SK-N-MC (cell line): ENCODE measurements around the gene BHLHE23.

Experiments used
- DNase-seq: peaks from one replicate; pipeline ENCODE4 v3.0.0-alpha.2; 2011; ENCODE audit warnings: low read depth, low spot score
- H3K27ac ChIP-seq: fragments of 200-600 bp; sonication (generic); 2 replicates; pipeline ENCODE4 v1.5.1; 2016; ENCODE audit warnings: mixed run types
- H3K36me3 ChIP-seq: fragments of 200-600 bp; sonication (generic); 2 replicates; pipeline ENCODE4 v1.6.1; 2017; ENCODE audit warnings: antibody characterized with exemption, low read length, mixed read lengths; ENCODE audit not compliant: insufficient read depth
- H3K4me3 ChIP-seq: fragments of 200-600 bp; sonication (generic); 2 replicates; pipeline ENCODE4 v1.5.1; 2016
- H3K9ac ChIP-seq: fragments of 200-600 bp; sonication (generic); 2 replicates; pipeline ENCODE4 v1.8.0; 2017; ENCODE audit warnings: mixed run types, mixed read lengths; ENCODE audit not compliant: insufficient read length
- H3K9me3 ChIP-seq: fragments of 200-600 bp; sonication (generic); 2 replicates; pipeline ENCODE4 v1.6.1; 2017; ENCODE audit warnings: low read depth, mild to moderate bottlenecking, antibody characterized with exemption, low read length, moderate library complexity, mixed read lengths
- EZH2 ChIP-seq: fragments of 200-600 bp; sonication (generic); IDR thresholded peaks from one replicate; pipeline ENCODE4 v1.6.1; 2017; ENCODE audit warnings: antibody characterized with exemption
- FOXP2 ChIP-seq: optimal IDR thresholded peaks from 2 replicates; pipeline ENCODE3; 2011; ENCODE audit warnings: mild to moderate bottlenecking, moderate library complexity; ENCODE audit not compliant: insufficient read depth; ENCODE audit errors: extremely low read length, control extremely low read depth
- POLR2AphosphoS5 ChIP-seq: IDR thresholded peaks from 2 replicates; pipeline ENCODE4 v1.6.1; 2012; ENCODE audit warnings: mild to moderate bottlenecking, low read depth, low read length, borderline replicate concordance

BHLHE23 gene

DNA sequence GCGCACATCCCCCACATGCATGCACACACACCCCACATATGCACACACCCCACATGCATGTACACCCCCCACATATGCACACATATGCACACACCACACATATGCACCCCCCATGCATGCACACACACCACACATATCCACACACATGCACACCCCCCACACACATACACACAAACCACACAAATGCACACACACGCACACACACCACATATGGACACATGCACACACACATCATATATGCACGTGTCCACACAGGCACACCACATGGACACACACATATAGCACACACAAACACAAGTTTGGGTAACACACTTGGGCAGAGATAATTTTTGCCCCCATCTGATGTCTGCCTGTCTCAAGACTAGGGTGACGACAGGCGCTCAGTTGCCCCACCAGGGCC is 8.3 kb downstream of the BHLHE23 start:
- Histone ChIP-seq H3K9ac (no peak overlapping the region), H3K36me3 (no peaks in the 10 kb centered on the region), H3K27ac (no peak overlapping the region), H3K4me3 (no peak overlapping the region), H3K9me3 (no peaks in the 10 kb centered on the region)
- no peak for DNase-seq
- TF ChIP-seq EZH2 (no peak), FOXP2 (no peak), POLR2AphosphoS5 (no peak)

DNA sequence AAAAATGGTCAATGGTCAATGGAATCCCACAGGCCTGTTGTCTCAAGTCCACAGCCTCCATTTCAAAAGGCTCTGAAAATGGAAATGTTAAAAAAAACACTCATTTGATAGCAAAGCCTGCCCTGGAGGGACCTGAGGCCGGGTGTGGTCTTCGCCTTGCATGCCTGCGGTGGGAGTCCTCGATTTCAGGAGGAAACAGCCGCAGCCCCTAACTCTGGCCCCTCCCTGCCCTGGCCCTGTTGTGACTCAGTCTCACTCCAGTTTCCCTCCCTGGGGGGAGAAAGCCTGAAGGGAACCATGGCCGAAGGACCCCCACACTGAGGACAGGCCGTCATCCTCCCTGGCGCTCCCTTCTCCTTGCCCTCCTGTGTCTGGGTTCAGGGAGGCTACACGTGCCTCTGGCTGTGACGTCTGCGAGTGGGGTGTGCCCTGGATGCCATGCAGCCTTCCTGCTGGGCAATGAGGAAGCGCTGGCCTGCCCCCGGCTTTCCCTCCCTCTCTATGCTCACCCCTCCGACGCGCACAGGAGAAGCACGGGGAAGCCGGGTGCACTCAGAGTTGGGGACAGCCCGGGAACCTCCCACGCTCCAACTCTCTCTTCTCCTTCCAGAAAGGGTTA is 9.2 kb downstream of the BHLHE23 start:
- Histone ChIP-seq H3K9ac (no peak overlapping the region), H3K9me3 (no peaks in the 10 kb centered on the region), H3K27ac (no peak overlapping the region), H3K36me3 (no peaks in the 10 kb centered on the region), H3K4me3 (no peak overlapping the region)
- DNase-seq, result no peak
- TF ChIP-seq EZH2, result no peak
- no peak for TF ChIP-seq FOXP2
- no peak for TF ChIP-seq POLR2AphosphoS5

GRCh38 chr20:62996596-62996982 is 10.2 kb downstream of the BHLHE23 start:
- TF ChIP-seq EZH2 (no peak), FOXP2 (no peak), POLR2AphosphoS5 (no peak)
- no peak for DNase-seq
- Histone ChIP-seq H3K9me3 (no peaks in the 10 kb centered on the region), H3K9ac (no peak overlapping the region), H3K36me3 (no peaks in the 10 kb centered on the region), H3K4me3 (no peak overlapping the region), H3K27ac (no peak overlapping the region)

DNA sequence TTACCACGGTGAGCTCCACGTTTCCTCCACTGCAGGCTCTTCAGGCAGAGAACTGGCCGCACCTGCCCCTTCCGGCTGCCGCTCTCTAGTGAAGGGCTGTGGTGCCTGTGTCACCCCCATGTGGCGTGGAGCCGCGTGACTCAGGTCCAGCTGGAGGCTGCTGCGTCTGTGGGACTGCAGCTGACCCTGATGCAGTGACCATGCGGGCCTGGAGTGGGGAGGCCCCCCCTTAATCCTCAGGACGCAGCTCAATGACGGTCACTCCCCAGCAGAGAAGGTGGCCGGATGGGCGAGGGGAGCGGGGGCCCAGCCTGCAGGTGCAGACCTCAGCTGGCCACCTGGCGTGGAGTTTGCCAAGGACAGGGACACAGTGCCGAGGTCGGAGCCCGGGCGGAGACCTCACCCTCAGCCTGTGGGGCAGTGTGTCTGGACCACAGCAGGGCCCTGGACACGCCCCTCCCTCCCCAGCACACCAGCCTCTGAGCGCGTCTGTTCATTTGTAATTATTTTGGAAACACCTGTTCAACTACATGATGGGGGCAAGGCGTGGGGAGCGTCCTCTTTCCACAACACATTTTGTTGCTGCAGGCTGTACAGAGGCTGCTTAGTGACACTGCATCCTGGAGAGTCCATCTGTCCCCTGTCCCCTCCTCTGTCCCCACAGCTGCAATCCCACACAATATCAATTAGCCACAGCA is 10.7 kb downstream of the BHLHE23 start:
- H3K27ac ChIP-seq, result no peak overlapping the region
- no peak for DNase-seq
- TF ChIP-seq POLR2AphosphoS5, result no peak
- no peak for TF ChIP-seq EZH2
- TF ChIP-seq FOXP2, result no peak

DNA sequence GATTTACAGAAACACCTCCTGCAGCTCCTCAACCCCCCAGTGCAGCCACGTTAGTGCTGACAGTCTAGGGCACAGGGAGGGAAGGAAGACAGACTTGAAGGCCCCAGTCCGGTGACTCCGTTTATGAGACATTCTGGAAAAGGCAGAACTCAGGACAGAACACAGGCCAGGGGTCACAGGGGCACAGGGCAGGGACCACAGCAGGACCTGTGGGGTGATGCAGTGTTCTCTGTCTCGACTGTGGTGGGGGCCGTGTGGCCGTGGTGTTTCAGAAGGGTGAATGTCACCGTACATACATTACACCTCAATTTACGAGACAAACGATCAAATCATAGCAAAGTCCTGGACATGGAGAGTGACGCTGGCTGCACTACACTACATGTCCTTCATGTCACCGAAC is 11.3 kb downstream of the BHLHE23 start:
- H3K36me3 ChIP-seq, result no peaks in the 10 kb centered on the region
- TF ChIP-seq POLR2AphosphoS5, result no peak
- no peak for TF ChIP-seq FOXP2
- TF ChIP-seq EZH2, result no peak
- H3K27ac ChIP-seq, result no peak overlapping the region
- H3K9me3 ChIP-seq, result no peaks in the 10 kb centered on the region
- no peak for DNase-seq
- no peak overlapping the region for H3K4me3 ChIP-seq
- no peak overlapping the region for H3K9ac ChIP-seq

More for the DNA sequence above, 10.7 kb downstream of the BHLHE23 start:
- Histone ChIP-seq H3K36me3 (no peaks in the 10 kb centered on the region), H3K4me3 (no peak overlapping the region), H3K9me3 (no peaks in the 10 kb centered on the region), H3K9ac (no peak overlapping the region)

- H3K27ac ChIP-seq, result no peak overlapping the region
- TF ChIP-seq POLR2AphosphoS5 (no peak), EZH2 (no peak), FOXP2 (no peak)
- no peak overlapping the region for H3K4me3 ChIP-seq
- H3K36me3 ChIP-seq, result no peaks in the 10 kb centered on the region
- no peaks in the 10 kb centered on the region for H3K9me3 ChIP-seq
- H3K9ac ChIP-seq, result no peak overlapping the region
- no peak for DNase-seq
Measured at GRCh38 chr20:62994869-62995281, 11.9 kb downstream of the BHLHE23 start.

- Histone ChIP-seq H3K27ac (no peak overlapping the region), H3K36me3 (no peaks in the 10 kb centered on the region), H3K9ac (no peak overlapping the region), H3K9me3 (no peaks in the 10 kb centered on the region), H3K4me3 (no peak overlapping the region)
- TF ChIP-seq POLR2AphosphoS5, result no peak
- TF ChIP-seq FOXP2, result no peak
- TF ChIP-seq EZH2, result no peak
- no peak for DNase-seq
Measured at GRCh38 chr20:62993856-62994494, 12.8 kb downstream of the BHLHE23 start.

DNA sequence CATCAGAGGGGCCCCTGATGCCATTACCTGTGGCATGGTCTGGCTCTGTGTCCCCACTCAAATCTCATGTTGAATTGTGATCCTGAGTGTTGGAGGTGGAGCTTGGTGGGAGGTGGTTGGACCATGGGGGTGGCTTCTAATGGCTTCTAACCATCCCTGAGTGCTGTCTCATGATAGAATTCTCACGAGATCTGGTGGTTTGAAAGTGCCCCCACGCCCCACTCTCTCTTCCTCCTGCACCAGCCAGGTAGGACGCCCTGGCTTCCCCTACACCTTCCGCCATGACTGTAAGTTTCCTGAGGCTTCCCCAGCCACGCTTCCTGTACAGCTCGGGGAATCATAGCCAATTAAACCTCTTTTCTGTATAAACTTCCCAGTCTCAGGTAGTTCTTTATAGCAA is 14.9 kb downstream of the BHLHE23 start:
- no peak overlapping the region for H3K4me3 ChIP-seq
- H3K36me3 ChIP-seq, result no peaks in the 10 kb centered on the region
- no peak for TF ChIP-seq FOXP2
- TF ChIP-seq POLR2AphosphoS5, result no peak
- TF ChIP-seq EZH2, result no peak
- DNase-seq, result no peak
- H3K9ac ChIP-seq, result no peak overlapping the region
- H3K9me3 ChIP-seq, result no peaks in the 10 kb centered on the region
- H3K27ac ChIP-seq, result no peak overlapping the region
